Measurements from ENCODE around the gene PAX5.

The PAX5 gene

GRCh38 chr9:36813154-36813553 lies 220.9 kb downstream of the PAX5 start:
- DNase-seq (ENCODE audit: low read depth, low spot score) = no peak

- DNase-seq (ENCODE audit: low read depth, low spot score) = no peak
Observed at GRCh38 chr9:36812556-36812955, 221.5 kb downstream of the PAX5 start.

- no peak for DNase-seq (ENCODE audit: low read depth, low spot score)
Observed at GRCh38 chr9:36808251-36808650, 225.8 kb downstream of the PAX5 start.

GRCh38 chr9:36803961-36804360 lies 230.1 kb downstream of the PAX5 start:
- peak; percentile 21 for DNase-seq (ENCODE audit: low read depth, low spot score)

- peak; percentile 73 for DNase-seq (ENCODE audit: low read depth, low spot score)
Observed at GRCh38 chr9:36802201-36802920, 231.7 kb downstream of the PAX5 start.

GRCh38 chr9:36800455-36800854 lies 233.6 kb downstream of the PAX5 start:
- no peak for DNase-seq (ENCODE audit: low read depth, low spot score)

GRCh38 chr9:36798350-36799065 lies 235.6 kb downstream of the PAX5 start:
- DNase-seq (ENCODE audit: low read depth, low spot score) = no peak

- no peak for DNase-seq (ENCODE audit: low read depth, low spot score)
Observed at GRCh38 chr9:36797471-36798220, 236.4 kb downstream of the PAX5 start.

- DNase-seq (ENCODE audit: low read depth, low spot score) = no peak
Observed at GRCh38 chr9:36796671-36797419, 237.2 kb downstream of the PAX5 start.

GRCh38 chr9:36794461-36794860 lies 239.6 kb downstream of the PAX5 start:
- no peak for DNase-seq (ENCODE audit: low read depth, low spot score)

- DNase-seq (ENCODE audit: low read depth, low spot score) = no peak
Observed at GRCh38 chr9:36793277-36793676, 240.8 kb downstream of the PAX5 start.

GRCh38 chr9:36791222-36791950 lies 242.7 kb downstream of the PAX5 start:
- no peak for DNase-seq (ENCODE audit: low read depth, low spot score)

- DNase-seq (ENCODE audit: low read depth, low spot score) = no peak
Observed at GRCh38 chr9:36789886-36790285, 244.2 kb downstream of the PAX5 start.

- no peak for DNase-seq (ENCODE audit: low read depth, low spot score)
Observed at GRCh38 chr9:36788534-36788933, 245.5 kb downstream of the PAX5 start.

GRCh38 chr9:36787709-36788108 lies 246.4 kb downstream of the PAX5 start:
- no peak for DNase-seq (ENCODE audit: low read depth, low spot score)

All from astrocyte of the hippocampus (primary cell).